HEK293 (cell line): ENCODE data around the gene CASP2.

Source experiments
- CTCF ChIA-PET: fragments of 350-600 bp; formaldehyde crosslinking; extraction: SDS; loops from one replicate; lab custom pipeline; 2021; ENCODE audit warnings: antibody characterized with exemption; lab: Yijun Ruan, JAX
- POLR2A ChIA-PET: fragments of 300-600 bp; formaldehyde crosslinking; extraction: SDS; loops from one replicate; lab custom pipeline; 2020; ENCODE audit warnings: antibody characterized with exemption, inconsistent platforms; lab: Yijun Ruan, JAX
- H3K27ac ChIP-seq: fragments of 200-500 bp; sonication (Bioruptor generic); 2 replicates; pipeline ENCODE4 v1.5.1; 2014; ENCODE audit warnings: low read depth, low read length, control low read depth, inconsistent platforms; ENCODE audit errors: extremely low read depth
- H3K36me3 ChIP-seq, 2 experiments: fragments of 200-500 bp in 1 of 2; sonication (Bioruptor generic) in 1 of 2; 1 replicate in 1 of 2; 2 replicates in 1 of 2; pipeline ENCODE4 v1.5.1; 2014 to 2017; ENCODE audit warnings: inconsistent platforms in 2 of 2, low read length in 2 of 2; ENCODE audit not compliant: control insufficient read depth in 2 of 2, insufficient read depth in 1 of 2
- H3K4me1 ChIP-seq: fragments of 200-500 bp; sonication (Bioruptor generic); 2 replicates; pipeline ENCODE4 v1.5.1; 2014; ENCODE audit warnings: mild to moderate bottlenecking, low read length, inconsistent platforms; ENCODE audit not compliant: control insufficient read depth, insufficient read depth
- H3K4me3 ChIP-seq: 2 replicates; pipeline ENCODE4 v1.5.1; 2011; ENCODE audit warnings: low read depth, mild to moderate bottlenecking, control low read depth, low read length, moderate library complexity
- H3K9me3 ChIP-seq: fragments of 200-500 bp; sonication (Bioruptor generic); 2 replicates; pipeline ENCODE4 v1.5.1; 2014; ENCODE audit warnings: low read depth, low read length, inconsistent platforms; ENCODE audit not compliant: control insufficient read depth, insufficient read depth
- INSM2 ChIP-seq: fragments of 450-650 bp; formaldehyde crosslinking; IDR thresholded peaks from 2 replicates; pipeline ENCODE4 v1.5.1; 2016; ENCODE audit warnings: missing biosample characterization, missing genetic modification characterization
- KLF10 ChIP-seq: fragments of 450-650 bp; IDR thresholded peaks from 2 replicates; pipeline ENCODE4 v1.5.1; 2018; ENCODE audit warnings: missing biosample characterization, mild to moderate bottlenecking, missing genetic modification characterization
- KLF8 ChIP-seq: fragments of 450-650 bp; formaldehyde crosslinking; IDR thresholded peaks from 2 replicates; pipeline ENCODE4 v1.5.1; 2016; ENCODE audit warnings: missing biosample characterization, missing genetic modification characterization
- MEIS1 ChIP-seq: sonication (generic); formaldehyde crosslinking; IDR thresholded peaks from 2 replicates; pipeline ENCODE4 v1.8.1; 2022; ENCODE audit warnings: missing genetic modification reagents, mild to moderate bottlenecking, borderline replicate concordance
- WT1 ChIP-seq: fragments of 450-650 bp; formaldehyde crosslinking; IDR thresholded peaks from 2 replicates; pipeline ENCODE4 v1.5.1; 2016; ENCODE audit warnings: missing biosample characterization, missing genetic modification characterization
- YY2 ChIP-seq: fragments of 450-650 bp; formaldehyde crosslinking; IDR thresholded peaks from 2 replicates; pipeline ENCODE4 v1.5.1; 2016; ENCODE audit warnings: missing biosample characterization, missing genetic modification characterization
- ZBTB21 ChIP-seq: fragments of 450-650 bp; formaldehyde crosslinking; IDR thresholded peaks from 2 replicates; pipeline ENCODE4 v1.5.1; 2017; ENCODE audit warnings: missing biosample characterization, missing genetic modification characterization
- ZBTB44 ChIP-seq: fragments of 450-650 bp; IDR thresholded peaks from 2 replicates; pipeline ENCODE4 v1.5.1; 2018; ENCODE audit warnings: missing biosample characterization, mild to moderate bottlenecking, missing genetic modification characterization
- ZBTB6 ChIP-seq: fragments of 450-650 bp; formaldehyde crosslinking; IDR thresholded peaks from 2 replicates; pipeline ENCODE4 v1.5.1; 2017; ENCODE audit warnings: missing biosample characterization, missing genetic modification characterization
- ZFP37 ChIP-seq: fragments of 450-650 bp; formaldehyde crosslinking; IDR thresholded peaks from 2 replicates; pipeline ENCODE4 v1.5.1; 2016; ENCODE audit warnings: missing biosample characterization, missing genetic modification characterization
- ZIC2 ChIP-seq: fragments of 450-650 bp; formaldehyde crosslinking; IDR thresholded peaks from 2 replicates; pipeline ENCODE4 v1.5.1; 2016; ENCODE audit warnings: missing biosample characterization, missing genetic modification characterization
- ZNF2 ChIP-seq: fragments of 450-650 bp; formaldehyde crosslinking; IDR thresholded peaks from 2 replicates; pipeline ENCODE4 v1.5.1; 2016; ENCODE audit warnings: missing biosample characterization, missing genetic modification characterization
- ZNF211 ChIP-seq: fragments of 450-650 bp; formaldehyde crosslinking; IDR thresholded peaks from 2 replicates; pipeline ENCODE4 v1.5.1; 2016; ENCODE audit warnings: low read depth, missing biosample characterization, missing genetic modification characterization
- ZNF23 ChIP-seq: fragments of 450-650 bp; formaldehyde crosslinking; IDR thresholded peaks from 2 replicates; pipeline ENCODE4 v1.5.1; 2016; ENCODE audit warnings: missing biosample characterization, missing genetic modification characterization, borderline replicate concordance
- ZNF24 ChIP-seq: fragments of 450-650 bp; formaldehyde crosslinking; IDR thresholded peaks from 2 replicates; pipeline ENCODE4 v1.5.1; 2016; ENCODE audit warnings: missing biosample characterization, missing genetic modification characterization
- ZNF335 ChIP-seq: fragments of 450-650 bp; formaldehyde crosslinking; conservative IDR thresholded peaks from 2 replicates; pipeline ENCODE4 v1.5.1; 2016; ENCODE audit warnings: missing biosample characterization, missing genetic modification characterization
- ZNF354C ChIP-seq: fragments of 450-650 bp; formaldehyde crosslinking; IDR thresholded peaks from 2 replicates; pipeline ENCODE4 v1.5.1; 2016; ENCODE audit warnings: missing biosample characterization, missing genetic modification characterization, low read depth, borderline replicate concordance
- ZNF404 ChIP-seq: fragments of 450-650 bp; formaldehyde crosslinking; IDR thresholded peaks from 2 replicates; pipeline ENCODE4 v1.5.1; 2017; ENCODE audit warnings: missing biosample characterization, missing genetic modification characterization
- ZNF423 ChIP-seq: fragments of 450-650 bp; formaldehyde crosslinking; IDR thresholded peaks from 2 replicates; pipeline ENCODE4 v1.5.1; 2016; ENCODE audit warnings: missing biosample characterization, missing genetic modification characterization
- ZNF514 ChIP-seq: fragments of 450-650 bp; formaldehyde crosslinking; IDR thresholded peaks from 2 replicates; pipeline ENCODE4 v1.5.1; 2016; ENCODE audit warnings: missing biosample characterization, missing genetic modification characterization
- ZNF530 ChIP-seq: fragments of 450-650 bp; formaldehyde crosslinking; IDR thresholded peaks from 2 replicates; pipeline ENCODE4 v1.5.1; 2016; ENCODE audit warnings: low read depth, missing biosample characterization, missing genetic modification characterization
- ZNF555 ChIP-seq: fragments of 450-650 bp; formaldehyde crosslinking; conservative IDR thresholded peaks from 2 replicates; pipeline ENCODE4 v1.5.1; 2017; ENCODE audit warnings: missing biosample characterization, mild to moderate bottlenecking, missing genetic modification characterization, inconsistent platforms
- ZNF610 ChIP-seq: fragments of 450-650 bp; formaldehyde crosslinking; IDR thresholded peaks from 2 replicates; pipeline ENCODE4 v1.5.1; 2016; ENCODE audit warnings: missing biosample characterization, missing genetic modification characterization, borderline replicate concordance
- ZNF664 ChIP-seq: fragments of 450-650 bp; formaldehyde crosslinking; IDR thresholded peaks from 2 replicates; pipeline ENCODE4 v1.5.1; 2016; ENCODE audit warnings: missing biosample characterization, missing genetic modification characterization
- ZNF768 ChIP-seq: fragments of 450-650 bp; formaldehyde crosslinking; IDR thresholded peaks from 2 replicates; pipeline ENCODE4 v1.5.1; 2018; ENCODE audit warnings: missing biosample characterization, mild to moderate bottlenecking, missing genetic modification characterization
- ZNF777 ChIP-seq: fragments of 450-650 bp; formaldehyde crosslinking; IDR thresholded peaks from 2 replicates; pipeline ENCODE4 v1.5.1; 2017; ENCODE audit warnings: missing biosample characterization, missing genetic modification characterization, borderline replicate concordance
- ZNF791 ChIP-seq: fragments of 450-650 bp; formaldehyde crosslinking; IDR thresholded peaks from 2 replicates; pipeline ENCODE4 v1.5.1; 2016; ENCODE audit warnings: missing biosample characterization, missing genetic modification characterization
- ZNF830 ChIP-seq: fragments of 450-650 bp; IDR thresholded peaks from 2 replicates; pipeline ENCODE4 v1.5.0; 2018; ENCODE audit warnings: missing biosample characterization, missing genetic modification characterization, low read depth, mild to moderate bottlenecking, moderate library complexity

CASP2 gene

GRCh38 chr7:143285470-143285778 is 2.7 kb upstream of the CASP2 start (continued):
- TF ChIP-seq ZNF2 (no peak), ZNF791 (tag by site-specific recombination) (no peak), ZNF830 (tag by site-specific recombination) (no peak)
- TF ChIP-seq, all 188 proteins: peak for 0

- no peaks in the 10 kb centered on the region for H3K9me3 ChIP-seq
- no peak overlapping the region for H3K4me3 ChIP-seq
- no peaks in the 10 kb centered on the region for H3K4me1 ChIP-seq
- ChIA-PET POLR2A (interaction anchor here (1.0 kb wide), 1 partner anchor 23 kb away, joined by 4 read pairs; the partner anchor contains the start of gene GSTK1), CTCF (interaction anchor here (1.6 kb wide), 1 partner anchor 71 kb away, joined by 4 read pairs; no protein-coding TSS in a partner anchor)
- peaks cover 0 to 10% of the 10 kb centered on the region in 2 experiments; a peak in 2 of 3 replicates for H3K36me3 ChIP-seq
- H3K27ac ChIP-seq = no peak overlapping the region
- TF ChIP-seq ZNF768 (tag by site-specific recombination) (no peak), YY2 (tag by site-specific recombination) (no peak), ZNF530 (no peak), ZNF404 (tag by site-specific recombination) (no peak), ZBTB44 (tag by site-specific recombination) (no peak), ZNF514 (tag by site-specific recombination) (no peak), ZIC2 (no peak), ZNF211 (no peak), MEIS1 (no peak), ZNF423 (tag by site-specific recombination) (no peak), ZBTB21 (tag by site-specific recombination) (no peak), ZNF354C (tag by site-specific recombination) (no peak), ZNF777 (tag by site-specific recombination) (no peak), ZFP37 (tag by site-specific recombination) (no peak), KLF8 (no peak), ZNF23 (tag by site-specific recombination) (no peak), KLF10 (tag by site-specific recombination) (no peak)
These were observed 2.2 kb upstream of the CASP2 start for GRCh38 chr7:143285806-143286521.

GRCh38 chr7:143286522-143286890 is 1.6 kb upstream of the CASP2 start:
- TF ChIP-seq ZNF664 (tag by site-specific recombination) = no peak
- TF ChIP-seq INSM2 (tag by site-specific recombination) = no peak
- TF ChIP-seq ZFP37 (tag by site-specific recombination) = no peak
- TF ChIP-seq ZNF335 (tag by site-specific recombination) = no peak
- TF ChIP-seq ZNF555 (tag by site-specific recombination) = no peak
- no peak for TF ChIP-seq ZBTB6 (tag by site-specific recombination)
- no peak for TF ChIP-seq WT1
- TF ChIP-seq ZNF24 = no peak
- no peak for TF ChIP-seq ZNF610
- ChIA-PET CTCF (interaction anchor here (1.6 to 1.7 kb wide), 2 partner anchors 13 to 71 kb away, joined by 4 to 5 read pairs; no protein-coding TSS in a partner anchor), POLR2A (interaction anchor here (1.0 kb wide), 1 partner anchor 23 kb away, joined by 4 read pairs; the partner anchor contains the start of gene GSTK1)
- no peak overlapping the region for H3K4me3 ChIP-seq
- no peaks in the 10 kb centered on the region for H3K4me1 ChIP-seq
- H3K36me3 ChIP-seq = peaks cover 0 to 15% of the 10 kb centered on the region in 2 experiments; a peak in 2 of 3 replicates
- H3K27ac ChIP-seq = no peak overlapping the region
- no peaks in the 10 kb centered on the region for H3K9me3 ChIP-seq
